Right atrium auricular region (tissue), 2 donors: ENCODE data around the gene ARVCF. TPM values are rescaled to one million over a fixed set of nuclear protein-coding genes. Genes with fewer than 3 reads are reported as not detected.

Experiments
- DNase-seq: peaks from one replicate; pipeline ENCODE4 v3.0.0-alpha.2; 2019; ENCODE audit warnings: low spot score
- H3K27ac ChIP-seq, 2 donors: fragments of 200-600 bp; sonication (generic); 1 replicate in 1 of 2; 2 replicates in 1 of 2; pipeline ENCODE4 v1.5.1; 2016 to 2019
- H3K27me3 ChIP-seq, 2 donors: fragments of 200-600 bp; sonication (generic); one replicate each; pipeline versions ENCODE4 v1.5.1 to v1.6.0; 2017 to 2019
- H3K36me3 ChIP-seq: fragments of 200-600 bp; sonication (generic); one replicate; pipeline ENCODE4 v1.5.1; 2016
- H3K4me1 ChIP-seq, 2 donors: fragments of 200-600 bp; sonication (generic); one replicate each; pipeline versions ENCODE4 v1.5.1 to v1.6.0; 2017 to 2019
- H3K4me3 ChIP-seq, 2 donors: fragments of 200-600 bp; sonication (generic); 1 replicate in 1 of 2; 2 replicates in 1 of 2; pipeline ENCODE4 v1.5.1; 2017 to 2019; ENCODE audit warnings: mild to moderate bottlenecking in 1 of 2, moderate library complexity in 1 of 2
- H3K9me3 ChIP-seq, 2 donors: fragments of 200-600 bp; sonication (generic); one replicate each; pipeline ENCODE4 v1.5.1; 2019
- total RNA-seq, 2 donors: library from RNA; depleted of rRNA; stranded (reverse); fragments of >200 nt; gene quantifications; one replicate each; pipeline ENCODE4 v1.1.0, GENCODE V29; 2016
- TF ChIP-seq, protein P1 (sequence below), 2 donors: fragments of 200-600 bp; sonication (generic); IDR thresholded peaks; one replicate each; pipeline ENCODE4 v1.5.1; 2019; ENCODE audit warnings: antibody characterized with exemption in 2 of 2

Gene ARVCF
- total RNA-seq, 2 donors from 2014 or later: 16.7 to 35.8 TPM

- no peak for DNase-seq
- Histone ChIP-seq H3K4me1 (peaks cover 0 to 8% of the 10 kb centered on the region in 2 donors), H3K36me3 (peaks cover 57% of the 10 kb centered on the region), H3K27me3 (no peaks in the 10 kb centered on the region), H3K9me3 (no peaks in the 10 kb centered on the region), H3K4me3 (no peak overlapping the region), H3K27ac (no peak overlapping the region)
- TF ChIP-seq, protein P1, sequence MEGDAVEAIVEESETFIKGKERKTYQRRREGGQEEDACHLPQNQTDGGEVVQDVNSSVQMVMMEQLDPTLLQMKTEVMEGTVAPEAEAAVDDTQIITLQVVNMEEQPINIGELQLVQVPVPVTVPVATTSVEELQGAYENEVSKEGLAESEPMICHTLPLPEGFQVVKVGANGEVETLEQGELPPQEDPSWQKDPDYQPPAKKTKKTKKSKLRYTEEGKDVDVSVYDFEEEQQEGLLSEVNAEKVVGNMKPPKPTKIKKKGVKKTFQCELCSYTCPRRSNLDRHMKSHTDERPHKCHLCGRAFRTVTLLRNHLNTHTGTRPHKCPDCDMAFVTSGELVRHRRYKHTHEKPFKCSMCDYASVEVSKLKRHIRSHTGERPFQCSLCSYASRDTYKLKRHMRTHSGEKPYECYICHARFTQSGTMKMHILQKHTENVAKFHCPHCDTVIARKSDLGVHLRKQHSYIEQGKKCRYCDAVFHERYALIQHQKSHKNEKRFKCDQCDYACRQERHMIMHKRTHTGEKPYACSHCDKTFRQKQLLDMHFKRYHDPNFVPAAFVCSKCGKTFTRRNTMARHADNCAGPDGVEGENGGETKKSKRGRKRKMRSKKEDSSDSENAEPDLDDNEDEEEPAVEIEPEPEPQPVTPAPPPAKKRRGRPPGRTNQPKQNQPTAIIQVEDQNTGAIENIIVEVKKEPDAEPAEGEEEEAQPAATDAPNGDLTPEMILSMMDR (IDR thresholded peaks at IDR 0.05): no peak
Observed at GRCh38 chr22:19968450-19968891, 48.2 kb downstream of the ARVCF start.

- Histone ChIP-seq H3K4me3 (no peak overlapping the region), H3K9me3 (no peaks in the 10 kb centered on the region), H3K4me1 (peaks cover 0 to 8% of the 10 kb centered on the region in 2 donors), H3K27me3 (no peaks in the 10 kb centered on the region), H3K27ac (no peak overlapping the region), H3K36me3 (peaks cover 62% of the 10 kb centered on the region)
- no peak for DNase-seq
- TF ChIP-seq, protein P1 (IDR thresholded peaks at IDR 0.05): no peak
Observed at GRCh38 chr22:19967850-19968449, 48.7 kb downstream of the ARVCF start.

DNA sequence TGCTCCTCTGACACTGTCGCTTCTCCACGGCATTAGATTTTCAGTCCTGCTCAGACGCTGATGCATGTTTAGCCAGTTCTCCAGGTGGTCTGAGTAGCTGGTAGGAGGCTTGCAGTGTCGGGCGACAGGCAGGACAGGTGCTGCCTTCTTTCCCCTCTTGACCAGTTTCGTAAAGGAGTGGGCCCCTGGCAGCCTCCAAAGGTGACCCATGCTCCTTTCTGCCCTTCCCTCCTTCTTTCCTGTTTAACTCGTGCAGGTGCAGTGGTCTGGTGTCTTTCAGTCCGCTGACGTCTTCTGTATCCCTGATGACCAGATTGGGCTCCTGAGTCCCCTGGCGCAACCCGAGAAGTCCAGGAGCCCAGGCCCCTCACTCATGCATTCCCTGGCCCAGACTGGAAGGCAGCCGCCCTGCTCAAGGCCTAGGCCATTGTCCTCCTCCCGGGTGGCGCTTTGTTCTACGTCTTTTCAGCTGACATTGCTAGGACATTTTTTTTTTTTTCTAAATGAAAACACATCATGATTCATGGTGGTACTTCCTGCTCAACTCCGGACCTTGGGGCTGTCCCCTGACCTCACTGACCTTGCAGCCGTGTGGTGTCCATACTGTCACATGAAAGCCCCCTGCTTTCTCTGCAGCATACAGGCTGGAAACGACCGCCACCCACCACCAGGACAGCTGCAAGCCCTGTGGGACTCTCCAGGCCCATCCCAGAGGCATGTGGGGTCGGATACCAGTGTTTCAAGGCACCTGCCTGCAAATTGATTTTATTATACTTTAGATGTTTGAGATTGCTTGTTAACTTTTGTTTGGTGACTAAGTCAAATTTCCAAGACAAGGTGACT is 49.5 kb downstream of the ARVCF start:
- Histone ChIP-seq H3K4me1 (peaks cover 0 to 15% of the 10 kb centered on the region in 2 donors), H3K9me3 (no peaks in the 10 kb centered on the region), H3K4me3 (no peak overlapping the region), H3K36me3 (peaks cover 58% of the 10 kb centered on the region), H3K27me3 (no peaks in the 10 kb centered on the region), H3K27ac (no peak overlapping the region)
- no peak for DNase-seq
- TF ChIP-seq, protein P1 (IDR thresholded peaks at IDR 0.05): no peak

GRCh38 chr22:19965771-19966709 is 50.6 kb downstream of the ARVCF start:
- no peak for DNase-seq
- H3K27ac ChIP-seq: no peak overlapping the region
- no peaks in the 10 kb centered on the region for H3K27me3 ChIP-seq
- H3K9me3 ChIP-seq: no peaks in the 10 kb centered on the region
- H3K4me3 ChIP-seq: no peak overlapping the region
- H3K36me3 ChIP-seq: peaks cover 47% of the 10 kb centered on the region
- TF ChIP-seq, protein P1 (IDR thresholded peaks at IDR 0.05): no peak
- peaks cover 0 to 20% of the 10 kb centered on the region in 2 donors for H3K4me1 ChIP-seq

GRCh38 chr22:19964701-19965386 is 51.8 kb downstream of the ARVCF start:
- H3K27ac ChIP-seq: no peak overlapping the region
- peaks cover 39% of the 10 kb centered on the region for H3K36me3 ChIP-seq
- no peaks in the 10 kb centered on the region for H3K27me3 ChIP-seq
- H3K4me1 ChIP-seq: peaks cover 0 to 25% of the 10 kb centered on the region in 2 donors
- TF ChIP-seq, protein P1 (IDR thresholded peaks at IDR 0.05): no peak
- no peak overlapping the region for H3K4me3 ChIP-seq
- DNase-seq: no peak
- H3K9me3 ChIP-seq: no peaks in the 10 kb centered on the region
